Measurements from ENCODE around the gene CABCOCO1. TPM values are rescaled to one million over a fixed set of nuclear protein-coding genes. Genes with fewer than 3 reads are reported as not detected.

The CABCOCO1 gene
- polyA plus RNA-seq, 1 donor (not counting 4 experiments of a cell fraction or from before 2014, with no cell fraction given) = 0.17 TPM

DNA sequence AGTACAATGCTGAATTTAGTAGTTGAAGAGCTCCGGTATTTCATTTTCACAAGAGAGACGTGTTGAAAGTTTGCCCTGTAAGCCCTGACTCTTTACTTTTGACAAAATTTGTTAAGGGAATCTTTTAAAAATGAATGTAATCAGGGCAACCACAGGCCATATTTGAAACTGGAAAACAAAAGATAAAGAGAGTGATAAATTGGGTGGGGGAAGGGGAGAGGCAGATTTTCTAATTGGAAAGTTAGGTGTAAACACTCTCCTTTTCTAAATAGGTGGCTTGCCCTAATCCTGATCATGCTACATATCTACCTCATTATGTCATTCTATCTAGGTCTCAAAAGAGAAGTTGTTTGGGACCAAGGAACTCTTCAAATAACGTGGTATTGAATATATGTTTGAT lies 90.7 kb downstream of the CABCOCO1 start:
- FAIRE-seq = no peak
- no peak overlapping the region for H2AFZ ChIP-seq (ENCODE audit: control insufficient read depth, low read length)

DNA sequence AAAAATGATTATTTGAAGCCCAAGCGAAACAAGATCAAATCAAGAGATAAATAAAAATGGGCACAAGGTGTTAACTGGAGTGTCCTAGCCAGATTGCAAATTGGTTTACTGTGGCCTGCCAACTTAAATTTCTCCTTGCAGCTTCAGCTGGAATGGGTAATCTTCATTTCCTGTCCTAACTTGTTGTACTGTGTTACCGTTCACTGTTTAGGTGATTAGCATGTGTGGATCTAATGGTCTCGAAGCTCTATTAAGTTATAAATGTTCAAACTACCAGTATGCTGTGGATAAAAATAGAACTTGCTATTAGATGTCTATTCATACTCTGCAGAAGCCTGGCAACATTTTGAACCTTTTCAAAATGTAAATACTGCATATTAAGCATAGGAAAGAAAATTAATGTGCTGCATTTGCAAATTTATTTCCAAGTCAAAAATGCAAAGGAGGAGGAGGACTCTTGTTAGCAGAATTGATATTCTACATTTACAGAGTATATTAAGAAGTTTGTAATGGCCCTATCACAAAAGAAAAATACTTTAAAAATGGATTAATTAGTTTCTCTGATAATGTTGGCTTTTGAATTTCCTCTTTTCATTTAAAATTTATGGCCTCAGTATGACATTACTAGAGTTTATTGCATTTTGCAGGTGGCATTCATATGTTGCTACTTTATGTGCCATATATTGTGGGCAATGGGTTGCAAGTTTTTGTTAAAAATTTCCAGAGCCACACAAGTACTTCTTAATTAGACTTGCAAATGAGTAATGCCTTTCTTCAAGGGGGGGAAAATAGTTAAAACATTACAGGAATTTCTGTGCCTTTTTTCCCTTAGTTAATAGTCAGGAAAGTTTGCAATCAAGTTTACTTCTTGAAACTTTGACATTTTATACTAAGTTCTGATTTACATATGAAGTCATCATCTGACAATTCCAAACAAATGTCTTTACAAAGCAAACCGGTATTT lies 92.1 kb downstream of the CABCOCO1 start:
- Histone ChIP-seq H3K9me3 (ENCODE audit: control insufficient read depth, low read depth, low read length) (no peaks in the 10 kb centered on the region), H3K9me1 (ENCODE audit: control insufficient read depth, extremely low read depth, insufficient read depth, low read length) (no peaks in the 10 kb centered on the region), H3K4me3 (ENCODE audit: control insufficient read depth in 2 of 3, extremely low read depth in 1 of 3, insufficient read depth in 2 of 3, low read depth in 1 of 3, low read length in 3 of 3) (no peak overlapping the region), H3K27me3 (ENCODE audit: control insufficient read depth, extremely low read depth, insufficient read depth, low read length) (no peaks in the 10 kb centered on the region), H2AFZ (ENCODE audit: control insufficient read depth, low read length) (no peak overlapping the region), H3K79me2 (ENCODE audit: control insufficient read depth, insufficient read depth, low read length) (no peaks in the 10 kb centered on the region), H3K4me1 (ENCODE audit: control insufficient read depth, extremely low read depth, insufficient read depth, low read length) (peaks cover 39% of the 10 kb centered on the region), H3K27ac (ENCODE audit: control insufficient read depth, insufficient read depth, low read length) (no peak overlapping the region), H3K4me2 (ENCODE audit: control insufficient read depth, extremely low read depth, insufficient read depth, low read depth, low read length) (peak overlapping the region; percentile 44), H3K9ac (ENCODE audit: control insufficient read depth, extremely low read depth, insufficient read depth, low read length) (no peak overlapping the region), H3K36me3 (ENCODE audit: control insufficient read depth in 2 of 2, extremely low read depth in 1 of 2, insufficient read depth in 2 of 2, low read length in 2 of 2) (no peaks in the 10 kb centered on the region), H4K20me1 (ENCODE audit: control insufficient read depth, extremely low read depth, insufficient read depth, low read length) (no peaks in the 10 kb centered on the region)
- FAIRE-seq (peak; percentile 92), DNase-seq (ENCODE audit: low read depth, low spot score) (no peak)
- TF ChIP-seq, protein P1, sequence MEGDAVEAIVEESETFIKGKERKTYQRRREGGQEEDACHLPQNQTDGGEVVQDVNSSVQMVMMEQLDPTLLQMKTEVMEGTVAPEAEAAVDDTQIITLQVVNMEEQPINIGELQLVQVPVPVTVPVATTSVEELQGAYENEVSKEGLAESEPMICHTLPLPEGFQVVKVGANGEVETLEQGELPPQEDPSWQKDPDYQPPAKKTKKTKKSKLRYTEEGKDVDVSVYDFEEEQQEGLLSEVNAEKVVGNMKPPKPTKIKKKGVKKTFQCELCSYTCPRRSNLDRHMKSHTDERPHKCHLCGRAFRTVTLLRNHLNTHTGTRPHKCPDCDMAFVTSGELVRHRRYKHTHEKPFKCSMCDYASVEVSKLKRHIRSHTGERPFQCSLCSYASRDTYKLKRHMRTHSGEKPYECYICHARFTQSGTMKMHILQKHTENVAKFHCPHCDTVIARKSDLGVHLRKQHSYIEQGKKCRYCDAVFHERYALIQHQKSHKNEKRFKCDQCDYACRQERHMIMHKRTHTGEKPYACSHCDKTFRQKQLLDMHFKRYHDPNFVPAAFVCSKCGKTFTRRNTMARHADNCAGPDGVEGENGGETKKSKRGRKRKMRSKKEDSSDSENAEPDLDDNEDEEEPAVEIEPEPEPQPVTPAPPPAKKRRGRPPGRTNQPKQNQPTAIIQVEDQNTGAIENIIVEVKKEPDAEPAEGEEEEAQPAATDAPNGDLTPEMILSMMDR (optimal IDR thresholded peaks at IDR 0.05 in 1 of 3, IDR thresholded peaks at IDR 0.05 in 1 of 3, conservative IDR thresholded peaks at IDR 0.05 in 1 of 3; ENCODE audit: extremely low read depth in 1 of 3, insufficient read depth in 2 of 3, low read length in 3 of 3) = no peak
- no peak for TF ChIP-seq EZH2 (IDR thresholded peaks at IDR 0.05; ENCODE audit: low read length)
- dilution Hi-C loops (cut with MboI; ENCODE audit: extremely low pct_ligation_motif_present, low sequenced_read_pairs) = no loop called here

More for the DNA sequence above, 90.7 kb downstream of the CABCOCO1 start:
- no peaks in the 10 kb centered on the region for H3K9me3 ChIP-seq (ENCODE audit: control insufficient read depth, low read depth, low read length)
- no peak overlapping the region for H3K9ac ChIP-seq (ENCODE audit: control insufficient read depth, extremely low read depth, insufficient read depth, low read length)
- no peaks in the 10 kb centered on the region for H3K79me2 ChIP-seq (ENCODE audit: control insufficient read depth, insufficient read depth, low read length)
- H4K20me1 ChIP-seq (ENCODE audit: control insufficient read depth, extremely low read depth, insufficient read depth, low read length) = no peaks in the 10 kb centered on the region
- H3K4me1 ChIP-seq (ENCODE audit: control insufficient read depth, extremely low read depth, insufficient read depth, low read length) = peaks cover 39% of the 10 kb centered on the region
- no peak overlapping the region for H3K4me2 ChIP-seq (ENCODE audit: control insufficient read depth, extremely low read depth, insufficient read depth, low read depth, low read length)
- H3K27me3 ChIP-seq (ENCODE audit: control insufficient read depth, extremely low read depth, insufficient read depth, low read length) = no peaks in the 10 kb centered on the region
- H3K27ac ChIP-seq (ENCODE audit: control insufficient read depth, insufficient read depth, low read length) = no peak overlapping the region
- TF ChIP-seq, protein P1 (optimal IDR thresholded peaks at IDR 0.05 in 1 of 3, IDR thresholded peaks at IDR 0.05 in 1 of 3, conservative IDR thresholded peaks at IDR 0.05 in 1 of 3; ENCODE audit: extremely low read depth in 1 of 3, insufficient read depth in 2 of 3, low read length in 3 of 3) = no peak
- no peak for TF ChIP-seq EZH2 (IDR thresholded peaks at IDR 0.05; ENCODE audit: low read length)
- no peak overlapping the region for H3K4me3 ChIP-seq (ENCODE audit: control insufficient read depth in 2 of 3, extremely low read depth in 1 of 3, insufficient read depth in 2 of 3, low read depth in 1 of 3, low read length in 3 of 3)
- dilution Hi-C loops (cut with MboI; ENCODE audit: extremely low pct_ligation_motif_present, low sequenced_read_pairs) = no loop called here
- DNase-seq (ENCODE audit: low read depth, low spot score) = no peak
- no peaks in the 10 kb centered on the region for H3K36me3 ChIP-seq (ENCODE audit: control insufficient read depth in 2 of 2, extremely low read depth in 1 of 2, insufficient read depth in 2 of 2, low read length in 2 of 2)
- H3K9me1 ChIP-seq (ENCODE audit: control insufficient read depth, extremely low read depth, insufficient read depth, low read length) = no peaks in the 10 kb centered on the region
